ENCODE measurements around the gene LRRN4.

DNA sequence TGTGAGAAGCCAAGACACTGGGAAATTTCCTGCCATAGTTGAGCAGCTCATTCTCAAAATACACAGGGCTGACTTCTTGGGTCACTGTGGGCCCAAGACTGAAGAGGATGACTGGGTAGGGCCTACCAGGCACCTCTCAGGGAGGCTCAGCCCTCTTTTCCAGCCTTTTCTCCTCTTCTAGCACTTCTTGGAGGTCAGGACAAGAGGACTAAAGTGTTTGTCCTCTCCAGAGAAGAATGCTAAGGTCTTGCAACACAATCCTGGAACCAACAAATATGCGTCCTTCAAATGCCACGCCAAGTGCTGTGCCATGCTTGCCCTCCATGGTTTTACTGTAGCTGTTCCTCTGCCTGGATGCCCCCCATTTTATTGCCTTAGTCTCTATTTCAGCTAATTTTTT is 3.3 kb upstream of the LRRN4 start:
- TF ChIP-seq, protein P1, sequence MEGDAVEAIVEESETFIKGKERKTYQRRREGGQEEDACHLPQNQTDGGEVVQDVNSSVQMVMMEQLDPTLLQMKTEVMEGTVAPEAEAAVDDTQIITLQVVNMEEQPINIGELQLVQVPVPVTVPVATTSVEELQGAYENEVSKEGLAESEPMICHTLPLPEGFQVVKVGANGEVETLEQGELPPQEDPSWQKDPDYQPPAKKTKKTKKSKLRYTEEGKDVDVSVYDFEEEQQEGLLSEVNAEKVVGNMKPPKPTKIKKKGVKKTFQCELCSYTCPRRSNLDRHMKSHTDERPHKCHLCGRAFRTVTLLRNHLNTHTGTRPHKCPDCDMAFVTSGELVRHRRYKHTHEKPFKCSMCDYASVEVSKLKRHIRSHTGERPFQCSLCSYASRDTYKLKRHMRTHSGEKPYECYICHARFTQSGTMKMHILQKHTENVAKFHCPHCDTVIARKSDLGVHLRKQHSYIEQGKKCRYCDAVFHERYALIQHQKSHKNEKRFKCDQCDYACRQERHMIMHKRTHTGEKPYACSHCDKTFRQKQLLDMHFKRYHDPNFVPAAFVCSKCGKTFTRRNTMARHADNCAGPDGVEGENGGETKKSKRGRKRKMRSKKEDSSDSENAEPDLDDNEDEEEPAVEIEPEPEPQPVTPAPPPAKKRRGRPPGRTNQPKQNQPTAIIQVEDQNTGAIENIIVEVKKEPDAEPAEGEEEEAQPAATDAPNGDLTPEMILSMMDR (IDR thresholded peaks at IDR 0.05): no peak
- no peak for TF ChIP-seq POLR2AphosphoS5 (IDR thresholded peaks at IDR 0.05; ENCODE audit: insufficient read depth in 1 of 2, low read depth in 1 of 2)
- no peak for TF ChIP-seq POLR2A (IDR thresholded peaks at IDR 0.05)
